Right hindlimb (tissue), 1 donor: ENCODE measurements around the gene ARHGAP19.
A peak's percentile ranks its signal among the peaks of the same experiment; 100 is the strongest.

Experiments
- DNase-seq: peaks from one replicate; pipeline ENCODE4 v3.0.0-alpha.2; 2018

The ARHGAP19 gene

GRCh38 chr10:97292097-97292861 lies at the start of gene ARHGAP19:
Gene ARHGAP19 (minus strand): TSS chr10:97292637. CDS start chr10:97292627, 10 bp downstream.
- DNase-seq: peak; percentile 98

DNA sequence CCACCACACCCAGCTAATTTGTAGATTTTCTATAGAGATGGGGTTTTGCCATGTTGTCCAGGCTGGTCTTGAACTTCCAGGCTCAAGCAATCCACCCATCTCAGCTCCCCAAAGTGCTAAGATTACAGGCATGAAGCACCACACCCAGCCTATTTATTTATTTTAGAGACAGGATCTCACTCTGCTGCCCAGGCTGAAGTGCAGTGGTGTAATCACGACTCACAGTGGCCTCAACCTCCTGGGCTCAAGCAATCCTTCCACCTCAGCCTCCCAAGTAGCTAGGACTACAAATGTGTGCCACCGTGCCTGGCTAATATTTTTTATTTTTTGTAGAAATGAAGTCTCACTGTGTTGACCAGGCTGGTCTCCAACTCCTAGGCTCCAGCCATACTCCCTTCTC lies 49.0 kb upstream of the ARHGAP19 start:
- no peak for DNase-seq

GRCh38 chr10:97338041-97338440 lies 45.6 kb upstream of the ARHGAP19 start:
- DNase-seq: no peak

GRCh38 chr10:97336942-97337831 lies 44.8 kb upstream of the ARHGAP19 start:
- no peak for DNase-seq

- DNase-seq: no peak
Observed at GRCh38 chr10:97336446-97336845, 44.0 kb upstream of the ARHGAP19 start.

DNA sequence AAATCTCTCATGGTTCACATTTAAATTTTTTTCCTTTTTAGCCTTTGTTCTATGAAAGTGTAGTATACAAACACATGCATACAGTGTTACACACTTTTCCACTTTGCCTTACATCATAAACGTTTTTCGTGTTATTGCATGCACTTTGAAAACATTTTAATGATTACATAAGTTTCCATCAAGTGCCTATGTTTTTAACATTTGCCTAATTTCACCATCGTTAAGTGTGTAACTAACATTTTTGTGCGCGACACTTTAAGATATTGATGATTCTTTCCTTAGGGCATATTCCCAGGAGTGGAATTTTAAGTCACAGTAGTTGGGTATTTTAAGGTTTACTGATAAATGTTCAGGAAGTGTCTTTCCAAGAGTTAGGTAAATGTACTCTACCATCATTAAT lies 43.6 kb upstream of the ARHGAP19 start:
- no peak for DNase-seq

DNA sequence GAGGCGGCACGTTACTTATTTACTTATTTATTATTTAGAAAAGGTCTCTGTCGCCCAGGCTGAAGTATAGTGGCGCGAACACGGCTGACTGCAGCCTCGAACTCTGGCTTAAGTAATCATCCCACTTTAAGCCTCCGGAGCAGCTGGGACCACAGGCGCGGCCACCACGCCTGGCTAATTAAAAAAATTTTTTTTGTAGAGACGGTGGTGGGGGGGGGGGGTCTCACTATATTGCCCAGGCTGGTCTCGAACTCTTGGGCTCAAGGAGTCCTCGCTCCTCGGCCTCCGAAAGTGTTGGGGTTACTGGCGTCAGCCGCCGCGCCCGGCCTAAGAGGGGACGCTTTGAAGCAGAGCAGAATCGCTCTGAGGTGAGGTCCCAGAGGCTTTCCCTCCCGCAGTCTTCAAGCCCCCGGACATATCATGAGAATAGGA lies 42.8 kb upstream of the ARHGAP19 start:
- DNase-seq: no peak

DNA sequence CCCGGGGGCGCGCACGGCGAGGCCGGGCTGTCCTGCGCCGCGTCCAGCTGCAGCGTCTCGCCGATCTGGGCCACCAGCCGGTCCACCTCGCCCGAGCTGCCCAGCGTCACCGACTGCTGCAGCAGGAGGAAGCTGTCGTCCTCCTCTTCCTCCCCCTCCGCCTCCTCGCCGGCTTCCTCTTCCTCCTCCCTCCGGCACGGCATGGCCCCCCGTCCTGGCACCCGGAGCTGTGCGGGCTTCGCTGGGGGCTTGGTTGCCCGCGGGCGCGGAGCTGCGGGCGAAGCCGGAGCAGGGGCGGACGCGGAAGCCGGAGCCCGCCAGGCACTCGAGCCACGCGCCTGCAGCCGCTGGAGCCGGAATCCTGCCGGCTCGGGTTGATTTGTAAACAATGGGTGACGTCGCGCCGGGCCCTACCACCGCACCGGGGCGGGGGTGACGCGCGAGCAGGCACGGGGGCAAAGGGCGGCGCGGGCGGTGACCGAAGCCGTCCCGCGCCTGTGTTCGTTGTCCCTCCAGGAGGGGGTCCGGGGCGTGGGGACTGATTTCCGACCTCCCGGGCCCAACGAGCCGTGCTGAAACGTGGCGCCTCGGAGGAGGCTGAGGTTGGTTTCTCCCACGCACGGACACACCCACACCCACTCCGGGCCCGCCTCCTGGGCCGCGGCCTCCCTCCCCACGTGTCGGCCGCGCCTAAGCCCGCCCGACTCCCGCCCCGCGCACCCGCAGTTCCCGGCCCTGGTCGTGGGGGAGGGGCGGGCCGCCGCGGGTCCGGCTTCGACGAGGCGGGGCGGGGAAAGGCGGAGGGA lies 42.1 kb upstream of the ARHGAP19 start, which contains the start of gene FRAT2:
TSS of gene FRAT2 (minus strand) at position 360 of the 806 bp plus-strand sequence. CDS start at position 203, 157 bp downstream.
- peak; percentile 94 for DNase-seq

DNA sequence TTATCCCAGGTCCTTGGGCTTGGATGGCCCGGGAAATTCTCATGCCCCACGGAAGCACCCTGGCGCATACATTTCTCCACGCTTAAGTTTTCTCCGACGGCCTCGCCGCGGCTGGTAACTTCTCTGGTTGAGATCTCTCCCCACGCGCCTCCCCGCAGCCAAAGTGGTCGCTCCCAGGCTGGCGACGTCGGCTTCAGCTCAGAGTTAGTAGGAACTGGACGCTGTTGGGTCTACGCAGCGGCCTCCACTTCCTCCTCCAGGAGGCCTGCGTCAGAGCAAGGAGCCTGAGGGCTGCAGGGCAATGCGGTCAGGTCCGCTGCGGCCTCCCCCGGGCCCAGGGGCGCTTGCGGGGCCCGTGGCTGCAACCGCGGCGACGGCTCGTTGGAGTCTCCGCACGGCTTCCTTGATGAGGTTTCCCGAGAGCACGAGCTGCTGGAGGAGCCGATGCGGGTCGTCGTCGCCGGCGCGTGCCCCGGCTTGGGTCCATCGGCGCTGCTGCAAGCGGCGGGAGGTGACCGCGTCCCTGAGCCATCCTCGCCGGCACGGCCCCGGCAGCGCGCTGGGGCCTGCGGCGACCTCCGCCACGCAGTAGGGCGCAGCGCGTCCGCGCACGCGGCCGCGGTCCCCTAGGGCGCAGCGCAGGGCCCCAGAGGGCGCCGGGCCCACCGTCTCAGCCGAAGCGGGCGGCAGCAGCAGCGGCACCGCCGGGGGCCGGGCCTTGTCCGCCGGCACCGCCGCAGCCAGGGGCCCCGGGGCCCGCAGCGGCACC lies 41.3 kb upstream of the ARHGAP19 start:
- DNase-seq: peak; percentile 41

- peak; percentile 40 for DNase-seq
Observed at GRCh38 chr10:97333351-97333600, 40.8 kb upstream of the ARHGAP19 start.

- peak; percentile 49 for DNase-seq
Observed at GRCh38 chr10:97332591-97333350, 40.3 kb upstream of the ARHGAP19 start.

DNA sequence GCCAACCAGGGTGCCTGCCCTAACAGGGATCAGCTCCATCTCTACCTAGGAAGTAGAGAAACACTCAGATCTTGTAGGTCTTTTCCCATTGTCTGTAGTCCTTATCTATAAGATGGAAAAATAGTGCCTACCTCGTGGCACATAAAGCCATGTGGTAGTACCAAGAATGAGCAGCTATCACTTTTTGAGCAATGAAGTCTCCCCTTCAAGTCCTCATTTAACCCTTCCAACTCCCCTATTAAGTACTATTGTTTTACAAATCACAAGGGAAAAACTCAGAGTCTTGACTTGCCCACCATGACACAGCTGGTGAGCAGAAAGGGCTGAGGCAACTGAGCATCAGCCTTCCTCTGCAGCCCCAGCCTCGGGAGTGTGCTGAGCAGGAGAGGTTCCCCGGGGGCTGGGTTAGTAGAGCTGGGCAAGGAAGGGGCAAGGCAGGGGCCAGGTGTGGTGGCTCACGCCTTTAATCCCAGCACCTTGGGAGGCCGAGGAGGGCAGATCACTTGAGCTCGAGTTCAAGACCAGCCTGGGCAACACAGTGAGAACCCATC lies 38.8 kb upstream of the ARHGAP19 start:
- DNase-seq: no peak

- DNase-seq: no peak
Observed at GRCh38 chr10:97329766-97330165, 37.3 kb upstream of the ARHGAP19 start.

DNA sequence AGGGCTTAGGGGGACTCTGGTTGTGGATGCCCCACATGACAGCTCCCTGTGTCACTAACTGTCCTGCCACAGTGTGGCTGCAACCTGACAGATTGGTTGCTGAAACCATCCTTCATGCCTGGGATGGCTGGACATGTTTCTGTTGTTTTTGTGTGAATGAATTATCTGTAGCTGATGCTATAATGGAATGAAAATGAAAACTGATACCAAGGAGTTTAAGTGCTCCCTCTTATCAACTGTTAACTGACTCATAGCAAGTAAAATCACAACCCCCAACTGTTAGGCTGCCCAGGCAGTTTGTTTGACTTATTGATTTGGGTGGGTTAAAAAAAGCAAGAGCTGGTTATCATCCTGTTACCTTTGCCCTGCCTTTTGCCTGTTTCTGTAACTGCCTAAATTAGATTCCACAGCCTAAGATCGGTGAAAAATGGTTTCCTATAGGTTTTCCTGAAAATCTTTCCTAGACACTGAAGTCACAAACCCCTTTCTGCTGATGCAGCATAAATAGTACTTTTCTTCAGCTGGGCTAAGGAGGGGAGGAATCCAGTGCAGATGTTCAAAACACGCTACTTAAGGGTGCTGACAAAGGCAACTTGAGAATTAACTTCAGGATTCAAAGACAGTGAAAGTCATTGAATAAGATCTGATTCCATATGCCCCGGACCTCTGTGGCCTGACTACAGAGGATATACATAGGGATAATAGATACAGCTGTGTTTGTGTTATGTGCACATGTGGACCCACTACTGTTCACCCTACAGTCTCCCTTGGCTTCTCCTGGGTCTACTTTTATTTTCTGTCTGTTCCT lies 36.4 kb upstream of the ARHGAP19 start:
- no peak for DNase-seq

DNA sequence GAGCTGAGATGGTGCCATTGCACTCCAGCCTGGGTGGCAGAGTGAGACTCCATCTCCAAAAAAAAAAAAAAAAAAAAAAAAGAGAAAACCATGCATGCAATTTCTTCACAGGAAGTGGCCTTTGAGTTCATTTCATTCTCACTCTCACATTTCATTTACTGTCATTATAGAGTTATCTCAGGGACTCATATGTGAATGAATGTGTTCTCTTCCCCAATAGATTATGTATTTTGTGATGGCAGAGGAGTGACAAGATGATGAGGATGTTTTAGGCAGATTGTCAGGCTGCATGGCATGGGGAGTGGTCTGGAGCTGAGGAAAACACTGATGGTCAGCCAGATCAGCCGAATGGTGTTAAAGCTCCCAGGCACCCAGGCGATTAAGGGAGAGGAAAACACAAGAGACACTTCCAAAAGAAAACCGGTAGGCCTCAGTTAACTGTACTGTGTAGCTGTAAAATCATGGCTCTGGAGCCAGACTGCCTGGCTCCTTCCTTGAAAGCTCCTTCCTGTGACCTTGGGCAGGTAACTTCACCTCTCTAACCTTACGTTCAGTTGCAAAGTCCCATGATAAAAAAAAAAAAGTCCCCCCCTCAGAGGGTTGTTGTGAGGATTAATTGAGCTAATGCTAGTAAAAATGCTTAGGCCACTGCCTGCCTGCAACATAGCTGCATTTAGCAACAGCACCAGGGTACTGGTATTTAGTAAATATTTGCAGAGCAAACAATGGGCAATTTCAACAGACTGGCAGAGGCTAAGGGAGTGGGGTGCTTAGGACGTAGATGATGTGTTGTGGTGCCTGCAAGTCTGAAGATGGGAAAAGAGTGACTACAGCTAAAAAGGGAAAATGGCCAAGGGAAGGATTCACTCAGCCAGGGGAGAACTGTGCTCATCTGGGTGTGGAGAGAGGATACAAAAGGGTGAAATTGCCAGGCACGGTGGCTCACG lies 35.2 kb upstream of the ARHGAP19 start:
- no peak for DNase-seq

GRCh38 chr10:97325754-97326153 lies 33.3 kb upstream of the ARHGAP19 start:
- no peak for DNase-seq

DNA sequence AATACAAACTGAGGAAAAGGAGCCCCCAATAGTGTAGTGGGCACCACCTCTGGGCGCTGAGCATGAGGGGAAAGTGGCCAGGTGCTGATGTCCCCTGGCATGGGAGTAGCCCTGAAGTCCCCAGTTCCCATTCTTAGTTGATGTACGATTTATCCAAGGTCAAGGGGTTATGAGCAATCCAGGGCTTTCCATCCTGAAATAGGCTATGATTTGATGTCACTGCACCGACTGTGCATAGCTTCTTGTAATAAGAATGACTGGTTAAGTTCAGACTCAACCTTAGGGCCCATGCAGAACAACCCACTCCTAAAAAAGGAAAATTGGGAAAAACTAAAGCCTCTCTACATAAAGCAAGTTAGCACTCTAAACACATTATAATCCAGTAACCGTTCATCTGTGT lies 31.1 kb upstream of the ARHGAP19 start:
- no peak for DNase-seq

DNA sequence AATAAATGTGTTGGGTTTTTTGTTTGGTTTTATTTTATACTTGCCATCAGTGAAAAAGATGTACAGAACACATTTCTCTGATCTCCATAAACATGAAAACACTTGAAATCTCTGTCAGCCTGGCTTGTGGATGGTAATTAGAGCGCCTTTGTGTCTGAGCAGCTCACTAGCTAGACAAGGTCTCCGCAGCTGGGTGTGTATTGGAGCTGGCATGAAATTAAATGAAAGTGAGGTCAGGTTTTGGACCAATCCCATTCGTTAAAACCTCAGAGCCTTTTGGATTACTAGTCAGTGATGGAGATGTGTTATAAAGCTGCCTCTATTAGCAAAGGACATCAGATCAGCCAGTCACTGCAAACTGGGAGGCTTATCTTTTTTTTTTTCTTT lies 29.4 kb upstream of the ARHGAP19 start:
- no peak for DNase-seq
